C4-2B (cell line): ENCODE measurements around the gene TTL.

Experiments used
- H3K27ac ChIP-seq: fragments of 450-650 bp; 2 replicates; pipeline ENCODE4 v1.5.1; 2017
- ZFX ChIP-seq: fragments of 450-650 bp; IDR thresholded peaks from 2 replicates; pipeline ENCODE4 v1.6.1; 2017
- TF ChIP-seq, protein P1 (sequence below): fragments of 450-650 bp; conservative IDR thresholded peaks from 2 replicates; pipeline ENCODE4 v1.5.1; 2017; ENCODE audit warnings: mild to moderate bottlenecking

The TTL gene

DNA sequence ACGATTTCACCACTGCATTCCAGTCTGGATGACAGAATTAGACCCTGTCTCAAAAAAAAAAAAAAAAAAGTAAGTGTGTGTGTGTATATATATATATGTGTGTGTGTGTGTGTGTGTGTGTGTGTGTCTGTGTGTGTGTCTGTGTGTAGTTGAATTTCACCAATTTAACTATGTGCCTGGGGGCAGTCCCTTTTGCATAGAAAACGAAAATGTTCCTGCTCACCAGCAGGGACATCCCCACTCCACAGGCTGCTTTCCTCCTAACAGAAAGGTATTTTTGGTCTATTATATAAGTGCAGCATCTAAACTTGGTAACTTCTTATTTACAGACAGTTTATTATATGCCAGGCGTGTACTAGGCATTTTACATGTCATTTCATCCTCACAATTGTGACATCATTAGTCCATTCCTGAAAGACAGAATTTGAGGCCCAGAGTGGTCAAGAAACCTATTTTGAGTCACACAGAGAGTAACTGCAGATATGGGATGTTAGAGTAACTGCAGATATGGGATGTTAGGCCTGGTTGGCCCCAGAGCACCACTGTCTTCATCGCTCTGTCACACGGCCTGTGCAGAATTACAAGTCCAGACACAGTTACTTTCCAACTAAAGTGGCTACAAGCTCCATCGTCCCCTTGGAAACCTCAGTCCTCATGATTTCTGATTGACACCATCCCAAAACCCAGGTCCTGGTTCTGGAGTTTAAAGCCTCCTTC is 9.3 kb upstream of the TTL start:
- TF ChIP-seq, protein P1, sequence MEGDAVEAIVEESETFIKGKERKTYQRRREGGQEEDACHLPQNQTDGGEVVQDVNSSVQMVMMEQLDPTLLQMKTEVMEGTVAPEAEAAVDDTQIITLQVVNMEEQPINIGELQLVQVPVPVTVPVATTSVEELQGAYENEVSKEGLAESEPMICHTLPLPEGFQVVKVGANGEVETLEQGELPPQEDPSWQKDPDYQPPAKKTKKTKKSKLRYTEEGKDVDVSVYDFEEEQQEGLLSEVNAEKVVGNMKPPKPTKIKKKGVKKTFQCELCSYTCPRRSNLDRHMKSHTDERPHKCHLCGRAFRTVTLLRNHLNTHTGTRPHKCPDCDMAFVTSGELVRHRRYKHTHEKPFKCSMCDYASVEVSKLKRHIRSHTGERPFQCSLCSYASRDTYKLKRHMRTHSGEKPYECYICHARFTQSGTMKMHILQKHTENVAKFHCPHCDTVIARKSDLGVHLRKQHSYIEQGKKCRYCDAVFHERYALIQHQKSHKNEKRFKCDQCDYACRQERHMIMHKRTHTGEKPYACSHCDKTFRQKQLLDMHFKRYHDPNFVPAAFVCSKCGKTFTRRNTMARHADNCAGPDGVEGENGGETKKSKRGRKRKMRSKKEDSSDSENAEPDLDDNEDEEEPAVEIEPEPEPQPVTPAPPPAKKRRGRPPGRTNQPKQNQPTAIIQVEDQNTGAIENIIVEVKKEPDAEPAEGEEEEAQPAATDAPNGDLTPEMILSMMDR: no peak
- TF ChIP-seq ZFX: no peak
- H3K27ac ChIP-seq: no peak overlapping the region

DNA sequence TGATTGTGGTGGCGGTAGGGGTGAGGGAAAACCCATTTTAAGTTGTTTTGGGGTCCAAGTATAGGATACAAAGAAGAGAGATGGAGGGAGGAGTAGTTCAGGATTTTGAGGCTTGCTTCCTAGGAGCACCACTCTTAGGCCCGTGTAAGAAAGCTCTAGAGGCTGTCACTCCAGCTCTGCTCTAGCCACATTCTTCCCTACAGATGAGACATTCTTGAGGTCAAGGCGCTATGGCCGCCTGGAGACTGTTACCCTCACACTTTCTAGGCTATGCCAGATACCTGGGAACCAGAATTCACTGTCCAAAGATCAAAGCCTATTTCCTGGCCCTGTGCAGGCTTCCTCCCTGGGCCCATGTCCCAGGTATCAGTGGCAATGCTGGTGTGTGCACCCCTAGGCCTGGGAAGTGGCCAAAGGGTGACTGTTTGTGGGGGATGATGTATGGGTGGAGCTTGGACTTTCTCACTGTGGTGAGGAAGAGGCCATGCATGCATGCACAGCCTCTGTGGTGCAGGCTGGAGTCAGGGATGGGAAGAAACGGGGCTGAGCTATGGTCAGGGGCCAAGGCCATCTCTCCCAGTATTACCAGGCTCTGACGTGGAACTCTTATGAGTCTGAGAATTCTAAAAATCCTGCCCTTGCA is 7.0 kb upstream of the TTL start:
- TF ChIP-seq, protein P1: no peak
- TF ChIP-seq ZFX: no peak
- H3K27ac ChIP-seq: no peak overlapping the region

DNA sequence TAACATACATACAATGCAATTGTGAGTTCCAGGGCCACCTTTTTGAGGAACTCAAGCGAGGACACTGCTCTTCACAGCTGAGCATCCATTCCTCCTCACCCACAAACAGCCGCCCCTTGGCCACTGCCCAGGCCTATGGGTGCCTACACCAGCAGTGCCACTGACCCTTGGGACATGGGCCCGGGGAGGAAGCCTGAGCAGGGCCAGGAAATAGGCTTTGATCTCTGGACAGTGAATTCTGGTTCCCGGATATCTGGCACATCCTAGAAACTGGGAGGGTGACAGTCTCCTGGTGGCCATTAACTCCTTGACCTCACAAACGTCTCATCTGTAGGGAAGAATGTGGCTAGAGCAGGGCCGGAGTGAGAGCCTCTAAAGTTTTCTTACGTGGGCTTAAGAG is 5.5 kb upstream of the TTL start:
- no peak for TF ChIP-seq ZFX
- TF ChIP-seq, protein P1: no peak
- no peak overlapping the region for H3K27ac ChIP-seq

DNA sequence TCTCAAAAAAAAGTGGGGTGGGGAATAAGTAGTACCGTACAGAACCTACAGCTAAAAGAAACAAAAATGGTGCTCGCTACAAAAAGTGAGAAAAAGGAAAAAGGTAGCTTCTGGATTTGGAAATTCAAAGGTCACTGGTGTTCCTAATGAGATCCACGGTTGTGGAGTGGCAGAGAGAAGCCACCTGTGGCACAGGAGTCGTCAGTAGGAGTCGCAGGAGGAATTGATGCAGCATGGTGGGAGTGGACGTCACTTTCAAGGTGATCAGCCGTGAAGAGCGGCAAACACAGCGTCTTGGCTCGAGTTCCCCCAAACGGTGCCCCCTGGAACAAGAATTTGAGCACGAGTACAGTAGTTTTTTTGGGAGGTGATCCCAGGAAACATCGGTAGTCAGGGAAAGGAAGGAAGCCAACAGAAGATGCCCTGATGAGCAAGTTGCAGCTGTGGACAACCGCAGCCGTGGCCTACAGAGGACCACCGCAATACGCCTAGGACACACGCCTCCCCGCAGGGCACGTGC is 1.4 kb upstream of the TTL start:
- no peak for TF ChIP-seq ZFX
- TF ChIP-seq, protein P1: no peak
- H3K27ac ChIP-seq: peak overlapping the region; percentile 87

DNA sequence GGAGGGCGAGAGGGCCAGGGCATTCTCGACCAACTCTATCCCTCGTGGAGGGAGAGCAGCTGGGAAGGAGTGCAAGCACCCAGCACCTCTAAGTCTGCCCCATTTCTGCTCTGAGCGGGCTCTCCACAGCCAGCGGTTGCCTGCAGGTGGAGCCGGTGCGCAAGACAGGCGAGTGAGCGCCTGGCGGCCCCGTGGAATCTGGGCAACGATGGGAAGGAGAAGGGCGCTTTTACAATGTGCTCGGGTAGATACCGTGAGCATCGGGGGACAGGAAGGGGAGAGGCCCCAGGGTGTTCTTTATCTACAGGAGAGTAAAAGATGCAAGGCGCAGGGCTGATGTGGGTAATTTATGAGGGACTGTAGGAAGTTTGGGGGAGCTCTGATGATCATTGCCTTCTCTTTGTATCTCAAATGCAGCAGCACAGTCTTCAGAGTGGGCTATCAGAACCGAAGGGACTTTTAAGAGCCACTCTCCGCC is 867 bp upstream of the TTL start:
- no peak for TF ChIP-seq ZFX
- TF ChIP-seq, protein P1: peak; percentile 90
- peak overlapping the region; percentile 87 for H3K27ac ChIP-seq

DNA sequence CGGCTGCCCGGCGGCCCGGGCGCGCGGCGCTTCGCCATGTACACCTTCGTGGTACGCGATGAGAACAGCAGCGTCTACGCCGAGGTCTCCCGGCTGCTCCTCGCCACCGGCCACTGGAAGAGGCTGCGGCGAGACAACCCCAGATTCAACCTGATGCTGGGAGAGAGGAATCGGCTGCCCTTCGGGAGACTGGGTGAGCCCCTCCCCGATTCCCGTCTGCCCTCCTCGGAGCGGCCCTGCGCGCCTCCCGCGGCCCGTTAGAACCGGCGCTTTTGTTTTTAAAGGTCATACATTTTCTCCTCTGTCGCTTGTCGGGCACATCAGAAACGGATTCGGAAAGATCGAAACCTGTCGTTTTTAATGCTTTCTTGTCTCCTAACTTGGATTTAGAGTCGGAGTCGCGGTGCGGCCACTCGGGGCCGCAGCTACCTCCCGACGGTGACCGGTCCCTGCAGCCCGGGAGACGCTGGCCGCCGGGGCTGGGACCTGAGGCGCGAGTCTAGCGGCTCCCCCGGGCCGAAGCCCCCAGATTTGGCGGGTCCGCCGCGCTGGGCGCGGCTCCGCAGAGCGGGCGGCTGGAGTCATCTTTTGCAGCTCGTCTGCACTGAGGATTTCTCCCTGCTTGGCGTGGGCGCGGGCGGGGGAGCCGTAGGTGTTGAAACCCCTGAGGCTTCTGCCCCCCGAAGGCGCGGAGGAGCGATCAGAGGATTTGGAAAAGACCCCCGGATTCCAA is 519 bp downstream of the TTL start:
- peak overlapping the region; percentile 87 for H3K27ac ChIP-seq
- TF ChIP-seq, protein P1: no peak
- TF ChIP-seq ZFX: peak; percentile 52
